Thymus (tissue), 11 donors: ENCODE results near the gene RPL10. TPM values are rescaled to one million over a fixed set of nuclear protein-coding genes. Genes with fewer than 3 reads are reported as not detected.

Experiments used
- DNase-seq, 9 donors: peaks; one replicate each; pipeline ENCODE4 v3.0.0-alpha.2; 2013; ENCODE audit warnings: low spot score in 9 of 9, low read depth in 6 of 9, missing footprints in 1 of 9
- H3K27ac ChIP-seq, 2 donors: one replicate each; pipeline ENCODE4 v1.5.1; 2013; ENCODE audit warnings: control low read depth in 1 of 2, low read depth in 1 of 2, low read length in 1 of 2, mild to moderate bottlenecking in 1 of 2, moderate library complexity in 1 of 2
- H3K27me3 ChIP-seq, 2 donors: one replicate each; pipeline ENCODE4 v1.5.1; 2013; ENCODE audit warnings: low read length in 1 of 2; ENCODE audit not compliant: control insufficient read depth in 2 of 2, insufficient read depth in 1 of 2
- H3K36me3 ChIP-seq, 2 donors: one replicate each; pipeline ENCODE4 v1.5.1; 2013; ENCODE audit warnings: low read length in 1 of 2, mild to moderate bottlenecking in 1 of 2, moderate library complexity in 1 of 2; ENCODE audit not compliant: control insufficient read depth in 2 of 2, insufficient read depth in 2 of 2
- H3K4me1 ChIP-seq, 2 donors: one replicate each; pipeline ENCODE4 v1.5.1; 2013; ENCODE audit warnings: low read length in 2 of 2; ENCODE audit not compliant: control insufficient read depth in 2 of 2, insufficient read depth in 2 of 2
- H3K4me3 ChIP-seq, 2 donors: one replicate each; pipeline ENCODE4 v1.5.1; 2013; ENCODE audit warnings: low read length in 2 of 2, control low read depth in 1 of 2, mild to moderate bottlenecking in 1 of 2
- H3K9me3 ChIP-seq, 2 donors: one replicate each; pipeline ENCODE4 v1.5.1; 2013; ENCODE audit warnings: low read length in 1 of 2, mild to moderate bottlenecking in 1 of 2; ENCODE audit not compliant: control insufficient read depth in 2 of 2, insufficient read depth in 1 of 2
- WGBS: extraction: QIAGEN DNeasy Blood & Tissue Kit; methylation state at CpG from one replicate; pipeline ENCODE4 v1.1.7; 2013; 5-methylcytosine and 5-hydroxymethylcytosine counted together
- polyA plus RNA-seq: library from polyadenylated mRNA; stranded (reverse); fragments of 200-250 nt; gene quantifications from one replicate; pipeline ENCODE4 v1.2.3, GENCODE V29; 2013
- total RNA-seq: library from RNA; stranded (reverse); fragments of 120-200 nt; gene quantifications from one replicate; pipeline ENCODE4 v1.2.4, GENCODE V29; 2013
- donor health status: healthy.

RPL10 gene
- total and polyA plus RNA-seq, 2 donors = 5,085 to 5,714 TPM

- Histone ChIP-seq H3K27ac (peak within 1 kb of the TSS; percentile 17 to 31), H3K4me1 (peaks cover 3 to 18% of the 10 kb centered on the region in 2 donors), H3K9me3 (peaks cover 0 to 8% of the 10 kb centered on the region in 2 donors), H3K4me3 (peak within 1 kb of the TSS; percentile 47 to 60), H3K27me3 (no peaks in the 10 kb centered on the region), H3K36me3 (peaks cover 12 to 21% of the 10 kb centered on the region in 2 donors)
- 9% methylated on average over 87 of the region's 87 CpGs for WGBS
- DNase-seq = peak in 8 of 9 donors; percentile 61 to 92 (median 78)
These were observed 30.3 kb downstream of the RPL10 start, which contains the start of gene ATP6AP1 for GRCh38 chrX:154428176-154429171. Gene ATP6AP1, plus strand, starts transcription at chrX:154428677. Its CDS starts 16 bp downstream, at chrX:154428693.

GRCh38 chrX:154429711-154430110 lies 31.5 kb downstream of the RPL10 start:
- Histone ChIP-seq H3K9me3 (peaks cover 0 to 8% of the 10 kb centered on the region in 2 donors), H3K36me3 (peaks cover 18 to 29% of the 10 kb centered on the region in 2 donors), H3K27ac (no peak overlapping the region), H3K4me1 (peaks cover 3 to 18% of the 10 kb centered on the region in 2 donors), H3K27me3 (no peaks in the 10 kb centered on the region), H3K4me3 (peak overlapping the region in 1 of 2 donors; percentile 60)
- no peak for DNase-seq
- WGBS = 96% methylated on average over 2 of the region's 2 CpGs

- Histone ChIP-seq H3K36me3 (peaks cover 23 to 37% of the 10 kb centered on the region in 2 donors), H3K27ac (peak overlapping the region in 1 of 2 donors; percentile 31), H3K4me3 (no peak overlapping the region), H3K4me1 (peaks cover 3 to 18% of the 10 kb centered on the region in 2 donors), H3K9me3 (peaks cover 0 to 8% of the 10 kb centered on the region in 2 donors), H3K27me3 (no peaks in the 10 kb centered on the region)
- no peak for DNase-seq
- WGBS = 66% methylated on average over 6 of the region's 6 CpGs
These were observed 32.3 kb downstream of the RPL10 start for GRCh38 chrX:154430479-154430878.

GRCh38 chrX:154430916-154431315 lies 32.7 kb downstream of the RPL10 start:
- no peak for DNase-seq
- Histone ChIP-seq H3K27ac (peak overlapping the region in 1 of 2 donors; percentile 31), H3K4me3 (no peak overlapping the region), H3K4me1 (peaks cover 3 to 18% of the 10 kb centered on the region in 2 donors), H3K36me3 (peaks cover 24 to 41% of the 10 kb centered on the region in 2 donors), H3K9me3 (peaks cover 0 to 8% of the 10 kb centered on the region in 2 donors), H3K27me3 (no peaks in the 10 kb centered on the region)
- 64% methylated on average over 7 of the region's 7 CpGs for WGBS

GRCh38 chrX:154431341-154431740 lies 33.2 kb downstream of the RPL10 start:
- WGBS = 36% methylated on average over 5 of the region's 5 CpGs
- no peak overlapping the region for H3K4me3 ChIP-seq
- peaks cover 0 to 8% of the 10 kb centered on the region in 2 donors for H3K9me3 ChIP-seq
- DNase-seq = no peak
- no peaks in the 10 kb centered on the region for H3K27me3 ChIP-seq
- H3K4me1 ChIP-seq = peaks cover 3 to 20% of the 10 kb centered on the region in 2 donors
- no peak overlapping the region for H3K27ac ChIP-seq
- peaks cover 24 to 42% of the 10 kb centered on the region in 2 donors for H3K36me3 ChIP-seq

GRCh38 chrX:154432210-154432609 lies 34.0 kb downstream of the RPL10 start:
- no peaks in the 10 kb centered on the region for H3K27me3 ChIP-seq
- no peak overlapping the region for H3K27ac ChIP-seq
- WGBS = 96% methylated on average over 8 of the region's 8 CpGs
- no peak for DNase-seq
- H3K36me3 ChIP-seq = peaks cover 24 to 42% of the 10 kb centered on the region in 2 donors
- peaks cover 0 to 8% of the 10 kb centered on the region in 2 donors for H3K9me3 ChIP-seq
- no peak overlapping the region for H3K4me3 ChIP-seq
- peaks cover 3 to 21% of the 10 kb centered on the region in 2 donors for H3K4me1 ChIP-seq

GRCh38 chrX:154433605-154434004 lies 35.4 kb downstream of the RPL10 start:
- H3K4me1 ChIP-seq = peaks cover under 1 to 25% of the 10 kb centered on the region in 2 donors
- DNase-seq = no peak
- H3K4me3 ChIP-seq = no peak overlapping the region
- WGBS = 98% methylated on average over 7 of the region's 7 CpGs
- H3K36me3 ChIP-seq = peaks cover 26 to 42% of the 10 kb centered on the region in 2 donors
- no peak overlapping the region for H3K27ac ChIP-seq
- peaks cover 0 to 8% of the 10 kb centered on the region in 2 donors for H3K9me3 ChIP-seq
- no peaks in the 10 kb centered on the region for H3K27me3 ChIP-seq

- Histone ChIP-seq H3K36me3 (peaks cover 33 to 42% of the 10 kb centered on the region in 2 donors), H3K4me1 (peaks cover 2 to 19% of the 10 kb centered on the region in 2 donors), H3K9me3 (peaks cover 0 to 6% of the 10 kb centered on the region in 2 donors), H3K27me3 (no peaks in the 10 kb centered on the region), H3K4me3 (no peak overlapping the region), H3K27ac (no peak overlapping the region)
- 95% methylated on average over 7 of the region's 7 CpGs for WGBS
- no peak for DNase-seq
These were observed 36.4 kb downstream of the RPL10 start for GRCh38 chrX:154434394-154435168.
